Right lobe of liver (tissue), 6 donors: ENCODE measurements around the gene THSD7A. TPM values are rescaled to one million over a fixed set of nuclear protein-coding genes. Genes with fewer than 3 reads are reported as not detected.

Experiments used
- ATAC-seq, 4 donors: fragments of 200-7000 bp; cut with Tn5 transposase; one replicate each; pipeline ENCODE4 v1.9.1; 2020; ENCODE audit warnings: mild to moderate bottlenecking in 4 of 4, moderate library complexity in 4 of 4
- DNase-seq, 3 donors: peaks; one replicate each; pipeline ENCODE4 v3.0.0-alpha.2; 2020
- H3K27ac ChIP-seq, 3 donors: fragments of 200-600 bp; one replicate each; pipeline ENCODE4 v1.8.0; 2022
- H3K27me3 ChIP-seq, 2 donors: fragments of 200-600 bp; one replicate each; pipeline ENCODE4 v1.8.0; 2022
- H3K36me3 ChIP-seq, 4 donors: fragments of 200-600 bp; sonication (generic) in 1 of 4; one replicate each; pipeline versions ENCODE4 v1.5.1 to v1.8.0; 2017 to 2022; ENCODE audit warnings: control low read depth in 1 of 4
- H3K4me1 ChIP-seq, 4 donors: fragments of 200-600 bp; sonication (generic) in 1 of 4; one replicate each; pipeline versions ENCODE4 v1.5.1 to v1.8.0; 2017 to 2022; ENCODE audit warnings: control low read depth in 1 of 4
- H3K4me3 ChIP-seq, 3 donors: fragments of 200-600 bp; one replicate each; pipeline ENCODE4 v1.8.0; 2022
- H3K9me3 ChIP-seq, 4 donors: fragments of 200-600 bp; sonication (generic) in 1 of 4; one replicate each; pipeline versions ENCODE4 v1.5.1 to v1.8.0; 2017 to 2022; ENCODE audit warnings: control low read depth in 1 of 4
- POLR2A ChIP-seq: fragments of 450-650 bp; IDR thresholded peaks from one replicate; pipeline ENCODE4 v1.6.1; 2017; ENCODE audit warnings: antibody characterized with exemption, mild to moderate bottlenecking
- WGBS: methylation state at CpG from one replicate; pipeline ENCODE4 v1.1.6; 2018; ENCODE audit warnings: low coverage, low lambda C conversion rate; ENCODE audit not compliant: insufficient coverage; ENCODE audit errors: missing lambda C conversion rate; 5-methylcytosine and 5-hydroxymethylcytosine counted together
- intact Hi-C, 2 donors: fragments of 100-400 bp; cut with DNase I; formaldehyde crosslinking; loops; one replicate each; pipeline versions ENCODE4 v1.11.2 to v1.14.1; 2022
- total RNA-seq, 6 experiments: library from RNA; depleted of rRNA in 2 of 6; stranded (reverse); fragments of >200 nt in 2 of 6; fragmentation: NEBNext Ultra II Directional in 3 of 6; extraction: Animal tissue kit (Norgen Biotek cat#: 25700) in 3 of 6; gene quantifications; one replicate each; pipeline versions ENCODE4 v1.1.0 to v1.2.4, GENCODE V29; 2016 to 2023
- TF ChIP-seq, protein P1 (sequence below), 4 donors: fragments of 200-600 bp in 3 of 4; fragments of 450-650 bp in 1 of 4; IDR thresholded peaks; one replicate each; pipeline versions ENCODE4 v1.5.1 to v1.8.0; 2016 to 2022; ENCODE audit warnings: antibody characterized with exemption in 4 of 4, mild to moderate bottlenecking in 2 of 4
- donor health status: DM: no; HTN: yes; CAD: no.
- donor health status: DM: no; HTN: no; CAD: no.
- donor health status: DM: no; HTN: no; CAD: no.
- donor health status: DM: no; HTN: yes; CAD: no.
- donor health status: DM: no; HTN: yes; CAD: no.

THSD7A gene
- total RNA-seq, 6 experiments from 2014 or later, result 1.1 to 2.5 (median 1.4) TPM

DNA sequence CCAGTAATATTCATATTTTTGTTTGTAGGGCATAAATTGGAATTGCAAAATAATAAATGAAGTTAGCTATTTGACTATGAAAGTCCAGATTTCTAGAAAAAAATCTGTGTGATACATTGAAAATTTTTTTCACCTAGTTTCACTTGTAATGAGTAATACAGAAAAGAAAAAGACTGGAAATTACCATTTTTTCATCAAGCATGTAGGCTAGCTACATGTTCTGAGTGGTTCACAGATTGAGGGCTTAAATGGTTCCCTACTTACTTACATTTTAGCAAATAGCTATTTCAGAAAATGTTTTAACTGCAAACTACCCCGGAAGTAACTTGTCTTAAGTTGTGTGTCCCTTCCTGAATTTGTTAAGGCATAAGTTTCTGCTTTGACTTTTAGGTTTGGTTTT is 462.3 kb downstream of the THSD7A start:
- WGBS, result 80% methylated on average over 1 of the region's 1 CpG
- Histone ChIP-seq H3K36me3 (no peaks in the 10 kb centered on the region), H3K9me3 (no peaks in the 10 kb centered on the region), H3K27me3 (no peaks in the 10 kb centered on the region), H3K4me3 (no peak overlapping the region), H3K4me1 (no peaks in the 10 kb centered on the region), H3K27ac (no peak overlapping the region)
- TF ChIP-seq, protein P1, sequence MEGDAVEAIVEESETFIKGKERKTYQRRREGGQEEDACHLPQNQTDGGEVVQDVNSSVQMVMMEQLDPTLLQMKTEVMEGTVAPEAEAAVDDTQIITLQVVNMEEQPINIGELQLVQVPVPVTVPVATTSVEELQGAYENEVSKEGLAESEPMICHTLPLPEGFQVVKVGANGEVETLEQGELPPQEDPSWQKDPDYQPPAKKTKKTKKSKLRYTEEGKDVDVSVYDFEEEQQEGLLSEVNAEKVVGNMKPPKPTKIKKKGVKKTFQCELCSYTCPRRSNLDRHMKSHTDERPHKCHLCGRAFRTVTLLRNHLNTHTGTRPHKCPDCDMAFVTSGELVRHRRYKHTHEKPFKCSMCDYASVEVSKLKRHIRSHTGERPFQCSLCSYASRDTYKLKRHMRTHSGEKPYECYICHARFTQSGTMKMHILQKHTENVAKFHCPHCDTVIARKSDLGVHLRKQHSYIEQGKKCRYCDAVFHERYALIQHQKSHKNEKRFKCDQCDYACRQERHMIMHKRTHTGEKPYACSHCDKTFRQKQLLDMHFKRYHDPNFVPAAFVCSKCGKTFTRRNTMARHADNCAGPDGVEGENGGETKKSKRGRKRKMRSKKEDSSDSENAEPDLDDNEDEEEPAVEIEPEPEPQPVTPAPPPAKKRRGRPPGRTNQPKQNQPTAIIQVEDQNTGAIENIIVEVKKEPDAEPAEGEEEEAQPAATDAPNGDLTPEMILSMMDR (IDR thresholded peaks at IDR 0.05), result no peak
- TF ChIP-seq POLR2A, result no peak
- DNase-seq (no peak), ATAC-seq (no peak)
- intact Hi-C loops, result no loop called here

DNA sequence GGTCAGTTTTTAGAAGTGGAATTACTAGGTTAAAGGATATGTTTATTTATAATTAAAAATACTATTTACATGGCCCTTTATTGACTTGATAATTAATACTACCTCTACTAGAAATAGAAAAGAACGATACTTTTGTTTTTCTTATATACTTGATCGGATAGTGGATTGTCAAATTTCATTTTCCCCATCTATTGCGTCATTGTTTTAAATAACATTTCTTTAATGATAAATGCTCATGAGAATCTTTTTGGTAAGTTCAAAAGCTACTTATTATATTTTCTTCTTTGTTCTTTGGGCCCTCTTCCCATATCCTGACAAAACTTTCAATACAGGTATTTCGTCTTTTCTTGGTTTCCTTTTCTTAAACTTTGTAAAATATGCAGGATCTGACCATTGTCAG is 465.9 kb downstream of the THSD7A start:
- no peak overlapping the region for H3K27ac ChIP-seq
- TF ChIP-seq, protein P1 (IDR thresholded peaks at IDR 0.05), result no peak
- no peak for TF ChIP-seq POLR2A
- no peaks in the 10 kb centered on the region for H3K9me3 ChIP-seq
- no peaks in the 10 kb centered on the region for H3K36me3 ChIP-seq
- no peak for DNase-seq
- H3K4me1 ChIP-seq, result no peaks in the 10 kb centered on the region
- no peak for ATAC-seq
- no peak overlapping the region for H3K4me3 ChIP-seq
- 82% methylated on average over 4 of the region's 4 CpGs for WGBS
- intact Hi-C loops, result no loop called here
- no peaks in the 10 kb centered on the region for H3K27me3 ChIP-seq

DNA sequence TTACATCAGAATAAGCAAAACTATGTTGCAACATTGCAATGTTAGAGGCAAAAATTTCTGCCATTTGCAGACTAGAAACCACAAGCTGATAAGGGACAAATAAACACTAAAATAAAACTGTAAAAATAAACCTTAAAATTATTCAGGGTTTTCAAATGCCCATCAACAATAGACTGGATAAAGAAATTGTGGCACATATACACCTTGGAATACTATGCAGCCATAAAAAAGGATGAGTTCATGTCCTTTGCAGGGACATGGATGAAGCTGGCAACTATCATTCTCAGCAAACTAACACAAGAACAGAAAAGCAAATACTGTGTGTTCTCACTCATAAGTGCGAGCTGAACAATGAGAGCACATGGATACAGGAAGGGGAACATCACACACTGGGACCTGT is 473.4 kb downstream of the THSD7A start:
- intact Hi-C loops, result no loop called here
- Histone ChIP-seq H3K27me3 (no peaks in the 10 kb centered on the region), H3K4me3 (no peak overlapping the region), H3K36me3 (no peaks in the 10 kb centered on the region), H3K9me3 (no peaks in the 10 kb centered on the region), H3K27ac (no peak overlapping the region), H3K4me1 (no peaks in the 10 kb centered on the region)
- DNase-seq, result no peak
- WGBS, result 85% methylated on average over 1 of the region's 1 CpG
- no peak for ATAC-seq
- TF ChIP-seq, protein P1 (IDR thresholded peaks at IDR 0.05), result no peak
- no peak for TF ChIP-seq POLR2A

DNA sequence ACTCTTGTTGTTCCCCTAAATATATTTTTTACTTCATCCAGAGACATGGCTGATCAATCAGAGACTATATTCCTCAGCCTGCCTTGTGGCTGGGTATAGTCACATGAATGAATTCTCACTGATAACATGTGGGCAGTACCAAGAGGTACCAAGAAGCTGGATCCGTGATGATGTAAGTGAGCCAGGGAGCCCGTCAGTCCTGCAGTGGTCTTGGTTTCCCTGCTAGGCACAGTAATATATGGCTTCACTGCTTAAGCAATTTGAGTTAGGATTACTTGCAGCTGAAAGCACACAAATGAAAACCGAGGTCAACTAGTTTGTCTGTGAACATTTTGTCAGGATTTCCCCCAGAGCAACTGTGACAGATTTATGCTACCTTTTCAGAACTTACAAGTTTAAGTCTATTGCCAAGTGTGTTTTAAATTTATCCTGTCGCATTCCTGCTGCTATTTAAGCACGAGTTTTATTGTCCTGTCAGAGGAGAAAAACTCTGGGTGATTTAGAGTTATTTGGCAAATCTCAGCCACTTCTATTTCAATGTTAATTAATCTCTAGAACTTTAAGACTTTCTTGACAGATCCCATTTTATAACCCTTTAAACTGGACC is 476.5 kb downstream of the THSD7A start:
- intact Hi-C loops, result no loop called here
- Histone ChIP-seq H3K27me3 (no peaks in the 10 kb centered on the region), H3K36me3 (no peaks in the 10 kb centered on the region), H3K9me3 (no peaks in the 10 kb centered on the region), H3K27ac (no peak overlapping the region), H3K4me1 (no peaks in the 10 kb centered on the region), H3K4me3 (no peak overlapping the region)
- TF ChIP-seq, protein P1 (IDR thresholded peaks at IDR 0.05), result no peak
- no peak for TF ChIP-seq POLR2A
- DNase-seq (no peak), ATAC-seq (no peak)
- 60% methylated on average over 5 of the region's 5 CpGs for WGBS

DNA sequence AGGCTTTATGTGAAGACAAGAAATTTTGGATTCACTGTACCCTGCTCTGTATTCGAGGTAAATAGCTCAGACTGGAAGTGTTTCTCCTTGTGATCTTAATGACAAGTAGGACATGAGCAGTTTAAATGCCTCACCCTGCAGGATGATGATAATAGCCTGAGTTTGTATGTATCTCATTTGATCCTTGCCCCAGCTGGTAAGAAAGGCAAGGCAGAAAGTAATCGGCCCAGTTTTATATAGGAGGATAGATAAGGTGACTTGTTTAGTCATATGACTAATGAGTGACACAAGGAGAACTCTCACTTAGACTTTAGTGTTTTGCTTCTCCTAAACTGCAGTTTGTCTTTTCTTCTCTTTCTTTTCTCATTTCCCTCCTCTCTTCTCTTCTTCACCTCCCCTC is 485.7 kb downstream of the THSD7A start:
- DNase-seq (no peak), ATAC-seq (no peak)
- Histone ChIP-seq H3K9me3 (no peaks in the 10 kb centered on the region), H3K4me3 (no peak overlapping the region), H3K36me3 (no peaks in the 10 kb centered on the region), H3K27me3 (no peaks in the 10 kb centered on the region), H3K27ac (no peak overlapping the region), H3K4me1 (peaks cover 0 to 6% (median 0%) of the 10 kb centered on the region in 4 donors)
- TF ChIP-seq, protein P1 (IDR thresholded peaks at IDR 0.05), result no peak
- no peak for TF ChIP-seq POLR2A
- 29% methylated on average over 2 of the region's 2 CpGs for WGBS
- intact Hi-C loops, result no loop called here
